Stimulated activated memory B cell treated with anti-CD40 and anti-IgM and Interleukin-4, amounts not matched to agents 10 μg/mL and 1 μg/mL and 100 μg/mL, for 72 hours (primary cell): ENCODE data around the gene WAS.
"Not testable (repeated sequence)": the region's sequence is repeated elsewhere in the genome, so short reads cannot be mapped to it uniquely, and the experiment has no call there.

Source experiments
- ATAC-seq: fragments of 150-1000 bp; cut with Tn5 transposase; 2 replicates; pipeline ENCODE4 v1.10.0; 2021
- H3K27ac Mint-ChIP-seq: one replicate; pipeline ENCODE4 v1.8.0; 2022; ENCODE audit warnings: mild to moderate bottlenecking, mixed read lengths
- H3K27me3 Mint-ChIP-seq: one replicate; pipeline ENCODE4 v1.8.0; 2022; ENCODE audit warnings: mixed read lengths
- H3K36me3 Mint-ChIP-seq: one replicate; pipeline ENCODE4 v1.8.0; 2022; ENCODE audit warnings: mixed read lengths
- H3K4me1 Mint-ChIP-seq: one replicate; pipeline ENCODE4 v1.8.0; 2022; ENCODE audit warnings: mixed read lengths
- H3K4me3 Mint-ChIP-seq: one replicate; pipeline ENCODE4 v1.8.0; 2022; ENCODE audit warnings: mild to moderate bottlenecking, moderate library complexity, mixed read lengths
- H3K9me3 Mint-ChIP-seq: one replicate; pipeline ENCODE4 v1.8.0; 2022; ENCODE audit warnings: mixed read lengths

WAS gene

GRCh38 chrX:48683411-48683982 is at the start of gene WAS:
WAS (plus strand) TSS chrX:48683799; CDS start chrX:48683854, 55 bp downstream.
- Mint-ChIP-seq H3K36me3 (peaks cover 37% of the 10 kb centered on the region), H3K4me3 (peak within 1 kb of the TSS; percentile 98), H3K27ac (peak within 1 kb of the TSS; percentile 97), H3K27me3 (no peaks in the 10 kb centered on the region), H3K9me3 (no peaks in the 10 kb centered on the region), H3K4me1 (peaks cover 53% of the 10 kb centered on the region)
- ATAC-seq, result peak; percentile 94

DNA sequence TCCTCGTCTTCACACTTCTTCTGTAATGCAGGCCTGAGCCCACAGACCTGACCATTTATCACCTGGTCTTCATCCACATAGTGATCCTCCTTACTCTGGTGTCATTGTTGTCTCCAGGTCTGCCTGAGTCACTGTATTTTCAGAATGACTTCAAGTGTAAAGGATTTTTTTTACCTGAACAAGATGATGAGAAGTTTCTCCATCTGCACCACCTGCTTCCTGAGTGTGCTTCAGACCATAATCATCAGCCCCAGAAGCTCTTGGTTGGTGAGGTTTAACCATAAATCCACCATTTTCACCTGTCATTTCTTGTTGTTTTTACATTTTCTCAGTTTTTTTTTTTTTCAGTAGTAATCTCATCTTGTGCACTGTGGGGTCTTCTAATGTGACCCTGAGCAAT is 47.3 kb upstream of the WAS start:
- H3K4me3 Mint-ChIP-seq, result no peak overlapping the region
- peak overlapping the region; percentile 35 for H3K27ac Mint-ChIP-seq
- no peaks in the 10 kb centered on the region for H3K4me1 Mint-ChIP-seq
- no peak for ATAC-seq
- no peaks in the 10 kb centered on the region for H3K36me3 Mint-ChIP-seq
- no peaks in the 10 kb centered on the region for H3K27me3 Mint-ChIP-seq
- H3K9me3 Mint-ChIP-seq, result no peaks in the 10 kb centered on the region

- no peaks in the 10 kb centered on the region for H3K27me3 Mint-ChIP-seq
- no peak overlapping the region for H3K4me3 Mint-ChIP-seq
- no peaks in the 10 kb centered on the region for H3K36me3 Mint-ChIP-seq
- H3K27ac Mint-ChIP-seq, result peak overlapping the region; percentile 35
- no peak for ATAC-seq
- no peaks in the 10 kb centered on the region for H3K9me3 Mint-ChIP-seq
- no peaks in the 10 kb centered on the region for H3K4me1 Mint-ChIP-seq
Observed at GRCh38 chrX:48636776-48637175, 46.8 kb upstream of the WAS start.

GRCh38 chrX:48645669-48646068 is 37.9 kb upstream of the WAS start:
- Mint-ChIP-seq H3K4me1 (no peaks in the 10 kb centered on the region), H3K36me3 (no peaks in the 10 kb centered on the region), H3K27ac (no peak overlapping the region), H3K9me3 (no peaks in the 10 kb centered on the region), H3K4me3 (no peak overlapping the region), H3K27me3 (no peaks in the 10 kb centered on the region)
- ATAC-seq, result no peak

DNA sequence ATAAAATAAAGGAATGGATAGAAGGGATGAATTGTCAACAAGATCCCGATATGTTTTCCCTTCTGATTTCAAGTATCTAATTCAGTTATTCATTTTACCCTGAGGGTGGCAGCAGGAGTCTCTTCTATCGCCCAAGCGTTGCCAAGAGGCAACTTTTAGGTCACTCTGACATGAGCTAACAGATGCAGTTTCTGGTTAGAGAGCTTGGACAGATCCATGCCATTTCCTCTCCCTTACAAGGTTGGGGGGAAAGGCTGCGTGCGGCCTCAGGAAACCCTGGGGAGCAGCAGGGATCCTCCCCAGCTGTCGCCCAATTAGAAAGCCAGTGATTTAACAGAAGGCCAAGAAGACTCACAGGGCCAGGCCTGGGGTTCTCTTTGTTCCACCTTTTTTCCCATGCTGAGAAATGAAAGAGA is 35.3 kb upstream of the WAS start:
- peak; percentile 47 for ATAC-seq
- Mint-ChIP-seq H3K27me3 (no peaks in the 10 kb centered on the region), H3K4me3 (no peak overlapping the region), H3K9me3 (no peaks in the 10 kb centered on the region), H3K27ac (no peak overlapping the region), H3K4me1 (no peaks in the 10 kb centered on the region), H3K36me3 (no peaks in the 10 kb centered on the region)

DNA sequence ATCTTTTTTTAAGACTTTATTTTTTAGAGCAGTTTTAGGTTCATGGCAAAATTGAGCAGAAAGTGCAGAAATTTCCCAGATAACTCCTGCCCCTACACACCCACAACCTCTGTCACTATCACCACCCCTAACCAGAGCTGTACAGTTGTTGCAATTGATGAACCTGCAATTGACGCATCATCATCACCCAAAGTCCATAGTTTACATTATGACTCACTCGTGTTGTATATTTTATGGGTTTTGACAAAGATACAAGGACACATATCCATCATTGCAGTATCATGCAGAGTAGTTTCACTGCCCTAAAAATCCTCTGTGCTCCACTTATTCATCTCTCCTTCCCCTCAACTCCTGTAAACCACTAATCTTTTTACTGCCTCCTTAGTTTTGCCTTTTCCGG is 34.5 kb upstream of the WAS start:
- no peak overlapping the region for H3K27ac Mint-ChIP-seq

GRCh38 chrX:48652055-48652579 is 31.5 kb upstream of the WAS start:
- not testable (repeated sequence) for H3K4me1 Mint-ChIP-seq, H3K27ac Mint-ChIP-seq

More for the DNA sequence above, 34.5 kb upstream of the WAS start:
- no peak for ATAC-seq
- Mint-ChIP-seq H3K9me3 (no peaks in the 10 kb centered on the region), H3K4me1 (no peaks in the 10 kb centered on the region), H3K27me3 (no peaks in the 10 kb centered on the region), H3K36me3 (no peaks in the 10 kb centered on the region), H3K4me3 (no peak overlapping the region)

DNA sequence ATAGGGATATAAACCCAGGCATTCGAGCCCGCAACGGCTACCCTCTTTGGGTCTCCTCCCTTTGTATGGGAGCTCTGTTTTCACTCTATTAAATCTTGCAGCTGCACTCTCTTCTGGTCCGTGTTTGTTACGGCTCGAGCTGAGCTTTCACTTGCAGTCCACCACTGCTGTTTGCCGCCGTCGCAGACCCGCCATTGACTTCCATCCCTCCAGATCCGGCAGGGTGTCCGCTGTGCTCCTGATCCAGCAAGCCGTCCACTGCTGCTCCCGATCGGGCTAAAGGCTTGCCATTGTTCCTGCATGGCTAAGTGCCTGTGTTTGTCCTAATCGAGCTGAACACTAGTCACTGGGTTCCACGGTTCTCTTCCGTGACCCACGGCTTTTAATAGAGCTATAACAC is 28.9 kb upstream of the WAS start:
- not testable (repeated sequence) for ATAC-seq

More at GRCh38 chrX:48652055-48652579, 31.5 kb upstream of the WAS start:
- ATAC-seq, H3K27me3 Mint-ChIP-seq, H3K9me3 Mint-ChIP-seq, H3K4me3 Mint-ChIP-seq, H3K36me3 Mint-ChIP-seq: not testable (repeated sequence)

GRCh38 chrX:48659686-48660085 is 23.9 kb upstream of the WAS start:
- H3K4me1 Mint-ChIP-seq, H3K27ac Mint-ChIP-seq: not testable (repeated sequence)

More for the DNA sequence above, 28.9 kb upstream of the WAS start:
- not testable (repeated sequence) for H3K4me1 Mint-ChIP-seq, H3K9me3 Mint-ChIP-seq, H3K27me3 Mint-ChIP-seq, H3K4me3 Mint-ChIP-seq, H3K27ac Mint-ChIP-seq, H3K36me3 Mint-ChIP-seq

DNA sequence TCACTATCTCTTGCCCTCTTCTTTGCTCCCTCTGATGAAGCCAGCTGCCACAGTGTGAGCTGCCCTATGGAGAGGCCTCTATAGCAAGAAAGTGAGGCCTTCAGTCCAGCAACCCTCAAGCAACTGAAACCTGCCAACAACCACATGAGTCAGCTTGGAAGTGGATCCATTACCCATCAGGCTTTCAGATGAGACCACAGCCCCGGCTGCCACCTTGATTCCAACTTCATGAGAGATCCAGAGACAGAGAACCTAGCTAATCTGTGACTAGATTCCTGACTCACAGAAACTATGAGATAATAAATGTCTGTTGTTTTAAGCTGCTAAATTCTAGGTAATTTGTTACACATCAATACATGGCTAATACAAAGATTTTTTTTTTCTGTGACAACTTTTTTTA is 20.4 kb upstream of the WAS start:
- no peak overlapping the region for H3K27ac Mint-ChIP-seq
- no peaks in the 10 kb centered on the region for H3K36me3 Mint-ChIP-seq
- no peaks in the 10 kb centered on the region for H3K27me3 Mint-ChIP-seq
- H3K9me3 Mint-ChIP-seq, result no peaks in the 10 kb centered on the region
- peaks cover 5% of the 10 kb centered on the region for H3K4me1 Mint-ChIP-seq
- H3K4me3 Mint-ChIP-seq, result no peak overlapping the region
- no peak for ATAC-seq

More at GRCh38 chrX:48659686-48660085, 23.9 kb upstream of the WAS start:
- H3K9me3 Mint-ChIP-seq, H3K27me3 Mint-ChIP-seq, H3K36me3 Mint-ChIP-seq, ATAC-seq, H3K4me3 Mint-ChIP-seq: not testable (repeated sequence)

DNA sequence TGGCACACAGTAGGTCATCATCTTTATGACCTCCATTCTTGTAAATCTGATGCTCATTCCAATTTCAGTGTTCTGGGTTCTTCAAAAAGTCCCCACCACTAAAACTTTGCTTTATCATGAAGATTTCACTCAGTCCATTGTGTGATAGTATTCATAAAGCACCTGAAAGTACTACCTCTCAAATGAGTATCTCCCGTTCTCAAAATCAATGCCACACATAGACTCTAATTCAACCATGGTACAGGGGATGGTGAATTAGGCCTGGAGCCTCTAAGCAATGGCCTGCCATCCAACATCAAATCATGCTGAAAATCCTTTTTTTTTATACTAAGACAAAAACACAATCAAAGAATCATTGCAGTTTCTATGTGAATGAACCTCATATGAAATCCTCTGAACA is 19.4 kb upstream of the WAS start:
- peaks cover 5% of the 10 kb centered on the region for H3K4me1 Mint-ChIP-seq
- no peak overlapping the region for H3K27ac Mint-ChIP-seq
- no peak overlapping the region for H3K4me3 Mint-ChIP-seq
- H3K27me3 Mint-ChIP-seq, result no peaks in the 10 kb centered on the region
- no peaks in the 10 kb centered on the region for H3K9me3 Mint-ChIP-seq
- no peak for ATAC-seq
- no peaks in the 10 kb centered on the region for H3K36me3 Mint-ChIP-seq

DNA sequence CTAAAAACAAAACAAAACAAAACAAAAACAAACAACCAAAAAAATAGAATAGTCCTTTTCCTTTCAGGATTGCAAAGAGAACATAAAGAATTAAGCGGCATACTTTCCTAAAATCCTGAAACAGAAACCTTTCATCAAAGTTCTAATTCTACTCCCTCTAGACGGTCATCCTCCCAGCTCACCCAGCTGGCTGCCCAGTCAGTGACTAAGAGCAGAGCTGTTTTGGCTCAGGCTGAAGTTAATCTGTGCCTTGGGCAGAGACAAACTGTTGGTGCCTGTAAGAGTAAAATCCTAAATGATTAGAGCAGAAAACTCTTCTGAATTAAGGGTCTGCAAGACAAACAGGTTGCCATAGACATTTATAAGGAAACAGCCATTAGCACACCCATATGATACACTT is 17.6 kb upstream of the WAS start:
- no peak for ATAC-seq
- H3K27me3 Mint-ChIP-seq, result no peaks in the 10 kb centered on the region
- H3K4me1 Mint-ChIP-seq, result peaks cover 4% of the 10 kb centered on the region
- H3K4me3 Mint-ChIP-seq, result no peak overlapping the region
- H3K27ac Mint-ChIP-seq, result no peak overlapping the region
- no peaks in the 10 kb centered on the region for H3K9me3 Mint-ChIP-seq
- no peaks in the 10 kb centered on the region for H3K36me3 Mint-ChIP-seq

- no peak for ATAC-seq
Observed at GRCh38 chrX:48666649-48667048, 16.9 kb upstream of the WAS start.

GRCh38 chrX:48667509-48667908 is 16.1 kb upstream of the WAS start:
- ATAC-seq, result no peak

More at GRCh38 chrX:48666649-48667048, 16.9 kb upstream of the WAS start:
- no peaks in the 10 kb centered on the region for H3K4me1 Mint-ChIP-seq
- H3K4me3 Mint-ChIP-seq, result no peak overlapping the region
- no peaks in the 10 kb centered on the region for H3K36me3 Mint-ChIP-seq
- H3K27ac Mint-ChIP-seq, result no peak overlapping the region
- no peaks in the 10 kb centered on the region for H3K27me3 Mint-ChIP-seq
- no peaks in the 10 kb centered on the region for H3K9me3 Mint-ChIP-seq

DNA sequence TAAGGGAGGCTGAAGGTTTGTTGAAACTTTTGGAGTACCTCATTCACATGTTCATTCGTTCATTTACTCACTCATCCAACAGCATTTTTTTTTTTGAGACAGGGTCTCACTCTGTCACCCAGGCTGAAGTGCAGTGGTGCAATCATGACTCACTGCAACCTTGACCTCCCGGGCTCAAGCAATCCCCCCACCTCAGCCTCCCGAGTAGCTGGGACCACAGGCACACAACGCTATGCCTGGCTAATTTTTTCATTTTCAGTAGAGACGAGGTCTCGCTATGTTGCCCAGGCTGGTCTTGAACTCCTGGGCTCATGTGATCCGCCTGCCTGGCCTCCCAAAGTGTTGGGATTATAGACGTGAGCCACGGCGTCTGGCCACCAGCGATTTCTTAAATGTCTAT is 15.4 kb upstream of the WAS start:
- not testable (repeated sequence) for H3K27ac Mint-ChIP-seq, H3K36me3 Mint-ChIP-seq, H3K27me3 Mint-ChIP-seq, H3K9me3 Mint-ChIP-seq, ATAC-seq, H3K4me1 Mint-ChIP-seq, H3K4me3 Mint-ChIP-seq

More at GRCh38 chrX:48667509-48667908, 16.1 kb upstream of the WAS start:
- H3K9me3 Mint-ChIP-seq, result no peaks in the 10 kb centered on the region
- no peaks in the 10 kb centered on the region for H3K4me1 Mint-ChIP-seq
- H3K27me3 Mint-ChIP-seq, result no peaks in the 10 kb centered on the region
- H3K4me3 Mint-ChIP-seq, result no peak overlapping the region
- H3K27ac Mint-ChIP-seq, result no peak overlapping the region
- H3K36me3 Mint-ChIP-seq, result no peaks in the 10 kb centered on the region

GRCh38 chrX:48676106-48676892 is 7.3 kb upstream of the WAS start:
- Mint-ChIP-seq H3K9me3 (no peaks in the 10 kb centered on the region), H3K4me1 (peaks cover 23% of the 10 kb centered on the region), H3K36me3 (no peaks in the 10 kb centered on the region), H3K4me3 (peak overlapping the region; percentile 84), H3K27me3 (no peaks in the 10 kb centered on the region), H3K27ac (peak overlapping the region; percentile 90)
- ATAC-seq, result peak; percentile 98
